IPS-11a (cell line): Measurements from ENCODE around the gene C15orf61.
A peak's percentile ranks its signal among the peaks of the same experiment; 100 is the strongest.

ENCODE experiments used
- H3K4me3 ChIP-seq: one replicate; pipeline ENCODE4 v1.5.1; 2013; ENCODE audit warnings: low read depth, low read length, control low read depth

C15orf61 gene

DNA sequence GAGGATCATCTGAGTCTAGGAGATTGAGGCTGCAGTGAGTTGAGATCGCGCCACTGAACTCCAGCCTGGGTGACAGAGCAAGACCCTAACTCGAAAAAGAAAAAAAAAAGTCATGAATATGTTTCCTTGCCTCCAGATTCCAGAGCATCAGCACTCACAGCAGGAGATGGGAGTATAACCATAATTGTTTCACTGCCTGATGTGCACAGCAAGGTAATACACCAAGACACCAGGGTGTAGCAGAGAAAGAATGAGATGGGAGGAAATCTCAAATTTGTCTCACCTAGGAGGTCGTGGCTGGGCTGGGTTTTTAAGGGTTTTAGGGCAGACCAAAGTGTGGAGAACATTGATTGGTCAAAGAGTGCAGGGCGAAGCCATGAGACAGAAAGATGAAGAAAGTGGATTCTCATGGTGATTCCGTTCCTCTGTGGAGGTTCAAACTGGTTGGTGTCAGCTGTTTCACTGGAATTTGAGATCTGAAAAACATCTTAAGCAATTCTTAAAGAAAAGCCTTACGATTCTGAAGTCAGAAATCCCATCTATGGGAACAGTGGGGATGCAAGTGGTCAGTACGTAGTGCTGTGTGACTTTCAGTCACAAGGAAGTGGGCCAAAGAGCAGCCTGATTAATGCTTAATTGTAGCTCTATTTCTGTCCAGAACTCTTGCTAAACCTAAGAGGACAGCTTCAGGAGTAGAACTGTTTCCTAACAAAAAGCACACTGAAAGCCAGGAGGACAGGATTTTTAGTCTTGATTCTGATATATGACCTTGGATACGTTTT lies 7.8 kb upstream of the C15orf61 start:
- no peak overlapping the region for H3K4me3 ChIP-seq

DNA sequence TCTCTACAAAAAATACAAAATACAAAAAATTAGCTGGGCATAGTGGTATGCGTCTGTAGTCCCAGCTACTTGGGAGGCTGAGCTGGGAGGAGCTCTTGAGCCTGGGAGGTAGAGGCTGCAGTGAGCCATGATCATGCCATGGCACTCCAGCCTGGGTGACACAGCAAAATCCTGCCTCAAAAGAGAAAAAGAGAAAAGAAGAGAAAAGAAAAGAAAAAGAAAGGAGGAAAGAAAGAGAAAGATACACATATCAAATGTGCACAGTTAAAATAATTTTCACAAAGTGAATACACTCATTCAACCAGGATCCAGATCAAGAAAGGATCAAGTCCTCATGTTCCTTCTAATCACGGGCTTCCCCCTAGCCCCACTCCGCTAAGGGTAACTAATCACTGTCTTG lies 5.8 kb upstream of the C15orf61 start:
- no peak overlapping the region for H3K4me3 ChIP-seq

DNA sequence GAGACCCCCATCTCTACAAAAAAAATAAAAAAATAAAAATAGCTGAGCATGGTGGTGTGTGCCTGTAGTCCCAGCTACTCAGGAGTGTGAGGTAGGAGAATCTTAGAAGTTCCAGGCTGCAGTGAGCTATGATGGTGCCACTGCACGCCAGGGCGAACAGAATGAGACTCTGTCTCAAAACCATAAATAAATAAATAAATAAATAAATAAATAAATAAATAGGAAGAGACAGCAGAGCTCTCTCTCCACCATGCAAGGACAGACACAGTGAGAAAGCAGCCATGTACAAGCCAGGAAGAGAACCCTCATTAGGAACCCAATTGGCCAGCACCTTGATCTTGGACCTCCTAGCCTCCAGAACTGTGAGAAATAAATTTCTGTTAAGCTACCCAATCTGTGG lies 5.4 kb upstream of the C15orf61 start:
- no peak overlapping the region for H3K4me3 ChIP-seq

DNA sequence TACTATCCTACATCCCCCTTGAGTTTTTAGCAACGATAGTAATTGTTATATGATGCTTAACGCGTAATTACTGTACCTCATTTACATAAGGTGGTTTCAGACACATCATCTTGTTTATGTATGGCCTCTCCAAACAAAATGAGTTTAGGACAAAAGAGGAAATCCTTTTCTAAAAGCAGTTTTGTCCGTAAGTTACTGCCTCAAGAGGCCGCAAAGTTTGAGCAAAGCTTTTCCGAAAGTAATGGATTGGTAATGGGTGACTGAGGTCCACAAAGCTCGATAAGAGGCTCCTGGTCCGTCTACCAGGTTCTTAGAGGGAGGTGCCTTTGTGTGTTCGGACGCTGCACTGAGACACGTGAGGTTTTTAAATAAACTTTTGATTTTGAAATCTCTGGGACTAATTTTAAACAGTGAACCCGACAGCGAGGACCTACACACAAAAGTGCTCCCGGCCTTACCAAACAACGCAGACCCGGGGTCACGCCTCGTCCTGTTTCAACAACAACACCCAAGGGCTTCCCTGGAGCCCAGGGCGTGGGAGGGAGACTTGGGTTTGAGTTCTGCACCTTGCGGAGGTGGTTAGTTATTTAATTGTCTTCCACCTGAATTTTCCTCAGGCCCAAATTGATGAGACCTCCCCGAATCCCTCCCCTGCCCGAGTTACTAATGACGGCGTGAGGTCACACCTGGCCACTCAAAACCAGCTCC lies 456 bp upstream of the C15orf61 start:
- H3K4me3 ChIP-seq = peak overlapping the region; percentile 72

DNA sequence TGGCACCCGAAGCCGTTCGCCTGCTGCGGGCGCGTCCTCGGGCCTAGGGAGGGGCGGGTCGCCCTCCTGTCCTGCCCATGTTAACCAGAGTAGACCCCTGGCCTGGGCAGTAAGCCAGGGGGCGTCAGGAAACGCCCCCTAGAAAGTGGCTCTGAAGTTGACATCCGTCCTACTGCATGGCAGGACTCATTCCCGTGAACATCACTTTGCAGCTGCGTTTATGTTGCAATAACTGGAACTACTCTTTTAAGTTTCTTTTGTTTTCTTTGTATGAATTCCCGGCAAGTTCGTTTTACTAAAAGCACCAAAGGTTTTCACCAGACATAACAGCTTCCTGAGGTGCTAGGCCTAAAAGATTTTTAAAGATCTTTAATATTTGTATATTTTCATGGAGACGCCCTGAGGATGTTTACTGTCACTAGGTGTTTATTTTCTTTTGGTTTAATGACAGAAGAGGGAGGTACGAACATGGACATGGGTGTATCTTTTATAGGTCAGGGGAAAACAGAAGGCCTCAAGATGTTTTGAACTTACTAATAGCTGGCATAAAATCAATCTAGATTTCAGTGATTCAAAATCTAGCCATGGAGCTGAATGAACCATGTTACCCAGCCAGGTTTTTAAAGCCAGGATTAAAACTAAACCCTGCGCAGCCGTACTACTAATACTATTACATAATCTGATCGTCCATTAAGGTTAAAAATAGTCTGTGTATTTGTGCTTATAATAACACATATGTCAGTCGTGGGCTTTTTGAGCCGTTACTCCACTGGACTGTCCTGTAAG lies 1.0 kb downstream of the C15orf61 start:
- H3K4me3 ChIP-seq = peak overlapping the region; percentile 72

DNA sequence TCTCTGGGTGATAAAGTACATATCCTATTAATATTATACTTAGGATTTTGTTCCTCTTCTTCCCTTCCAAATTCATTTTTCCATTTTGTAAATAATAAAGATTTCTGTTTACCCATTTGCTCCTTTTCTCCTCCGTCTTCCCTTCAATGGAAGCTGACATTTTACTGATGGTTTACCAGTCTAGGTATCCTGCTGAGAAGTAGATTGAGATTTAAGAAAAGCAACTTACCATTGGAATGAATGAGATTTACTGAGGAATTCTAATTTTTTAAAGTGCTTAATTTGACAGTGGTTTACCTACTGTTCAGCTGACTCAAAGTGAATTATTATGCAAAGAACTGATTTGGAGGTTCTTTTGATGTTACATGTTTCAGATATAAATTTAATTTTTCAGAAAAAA lies 2.4 kb downstream of the C15orf61 start:
- no peak overlapping the region for H3K4me3 ChIP-seq

DNA sequence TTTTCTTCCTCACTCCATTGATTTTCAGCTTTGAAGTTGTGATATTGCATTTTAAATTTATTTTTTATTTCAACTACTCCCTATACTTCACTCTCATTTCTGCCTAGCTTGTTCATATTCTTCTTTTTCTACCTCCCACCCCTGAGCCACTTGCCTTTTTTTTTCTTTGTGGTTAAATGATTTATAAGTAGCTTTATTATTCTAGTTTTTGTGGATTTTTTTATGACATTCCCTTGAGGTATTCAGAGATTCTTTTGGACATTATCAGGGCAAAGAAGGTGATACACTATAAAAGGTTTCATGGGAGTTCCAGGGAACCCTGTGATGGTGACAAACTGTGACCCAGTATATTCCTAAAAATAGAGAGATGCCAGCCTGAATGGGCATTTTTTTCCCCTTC lies 3.3 kb downstream of the C15orf61 start:
- H3K4me3 ChIP-seq = no peak overlapping the region

DNA sequence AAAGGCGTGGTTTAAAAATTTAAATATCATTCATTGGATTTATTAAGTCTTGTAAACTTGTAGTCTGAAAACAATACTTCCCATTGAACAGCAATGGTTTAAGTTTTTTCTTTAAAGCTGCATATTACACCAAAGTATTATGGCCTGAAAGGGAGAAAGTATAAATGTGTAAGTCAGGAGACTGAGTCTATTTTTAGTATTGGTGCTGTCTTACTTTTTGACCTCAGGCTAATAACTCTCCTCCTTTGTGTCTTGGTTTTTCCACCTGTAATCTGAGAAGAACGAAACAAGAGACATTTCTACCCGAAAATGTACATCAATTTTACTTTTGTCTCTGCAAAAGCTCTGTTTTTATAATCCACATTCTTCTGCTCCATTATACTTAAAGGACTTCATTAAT lies 7.6 kb downstream of the C15orf61 start:
- H3K4me3 ChIP-seq = no peak overlapping the region

DNA sequence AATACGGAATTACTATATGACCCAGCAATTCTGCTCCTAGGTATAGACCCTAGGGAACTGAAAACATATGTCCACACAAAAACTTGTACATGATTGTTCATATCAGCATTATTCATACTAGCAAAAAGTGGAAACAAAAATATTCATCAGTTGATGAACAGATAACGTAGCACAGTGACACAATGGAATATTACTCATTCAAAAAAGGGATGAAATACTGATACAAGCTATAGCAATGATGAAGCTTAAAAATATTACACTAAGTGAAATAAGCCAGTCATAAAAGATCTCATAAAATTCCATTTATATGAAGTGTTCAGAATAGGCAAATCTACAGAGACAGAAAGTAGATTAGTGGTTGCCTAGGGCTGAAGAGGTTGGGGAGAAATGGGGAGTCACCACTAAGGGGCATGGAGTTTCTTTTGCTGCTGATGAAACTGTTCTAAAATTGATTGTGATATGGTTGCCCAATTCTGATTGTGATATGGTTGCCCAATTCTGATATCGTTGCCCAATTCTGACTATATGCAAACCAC lies 10.5 kb downstream of the C15orf61 start:
- no peak overlapping the region for H3K4me3 ChIP-seq

DNA sequence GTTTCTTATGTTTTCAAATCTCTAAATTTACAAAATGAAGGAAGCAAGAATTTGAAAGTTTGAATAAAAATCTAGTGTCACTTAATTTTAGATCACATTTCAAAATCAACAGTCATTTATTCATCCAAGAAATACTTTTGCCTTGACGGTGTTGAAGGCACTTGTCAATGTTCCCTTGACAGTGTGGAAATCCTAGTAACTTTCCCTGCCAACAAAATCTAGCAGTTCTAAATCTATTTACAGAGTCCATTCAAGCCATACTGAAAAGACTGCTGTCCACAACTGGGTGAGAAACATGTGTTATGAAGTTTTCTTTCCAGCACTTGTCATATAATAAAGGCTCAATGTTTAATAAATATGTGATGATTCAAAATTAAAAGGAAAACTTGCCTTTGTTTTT lies 12.9 kb downstream of the C15orf61 start:
- no peak overlapping the region for H3K4me3 ChIP-seq

DNA sequence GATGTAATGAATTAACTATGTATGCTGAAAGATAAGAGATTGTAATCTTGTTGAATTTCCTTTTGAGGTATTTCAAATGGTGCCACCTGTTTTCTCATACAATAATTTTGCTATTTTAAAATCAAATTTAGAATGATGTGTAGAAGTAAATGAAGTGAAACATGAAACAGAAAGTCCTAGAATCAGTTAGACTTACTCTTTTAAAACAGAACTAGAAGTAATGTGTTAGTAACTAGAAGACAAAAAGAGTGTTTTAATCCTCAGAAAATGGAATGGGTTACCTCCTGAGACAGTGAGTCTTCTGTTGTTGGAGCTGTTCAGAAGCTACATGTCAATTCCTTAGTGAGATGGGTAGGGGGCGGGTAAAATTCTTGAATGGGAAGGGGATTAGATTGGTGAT lies 13.4 kb downstream of the C15orf61 start:
- no peak overlapping the region for H3K4me3 ChIP-seq

DNA sequence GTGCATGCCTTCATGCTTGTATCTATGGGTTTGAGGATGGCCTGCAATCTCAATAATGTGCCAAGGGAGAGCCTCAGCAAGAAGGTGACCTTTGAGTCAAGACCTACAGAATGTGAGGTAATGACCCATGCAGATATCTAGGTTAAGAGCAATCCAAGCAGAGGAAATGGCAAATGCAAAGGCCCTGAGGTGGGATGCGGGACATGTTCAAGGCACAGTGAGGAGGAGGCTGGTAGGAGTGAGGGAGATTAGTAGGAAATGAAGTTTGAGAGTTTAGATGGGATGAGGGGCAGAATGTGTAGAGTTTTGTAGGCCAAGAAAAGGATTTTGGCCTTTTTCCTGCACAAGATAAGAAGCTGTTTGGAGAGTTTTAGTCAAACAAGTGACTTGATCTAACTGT lies 16.8 kb downstream of the C15orf61 start:
- no peak overlapping the region for H3K4me3 ChIP-seq

DNA sequence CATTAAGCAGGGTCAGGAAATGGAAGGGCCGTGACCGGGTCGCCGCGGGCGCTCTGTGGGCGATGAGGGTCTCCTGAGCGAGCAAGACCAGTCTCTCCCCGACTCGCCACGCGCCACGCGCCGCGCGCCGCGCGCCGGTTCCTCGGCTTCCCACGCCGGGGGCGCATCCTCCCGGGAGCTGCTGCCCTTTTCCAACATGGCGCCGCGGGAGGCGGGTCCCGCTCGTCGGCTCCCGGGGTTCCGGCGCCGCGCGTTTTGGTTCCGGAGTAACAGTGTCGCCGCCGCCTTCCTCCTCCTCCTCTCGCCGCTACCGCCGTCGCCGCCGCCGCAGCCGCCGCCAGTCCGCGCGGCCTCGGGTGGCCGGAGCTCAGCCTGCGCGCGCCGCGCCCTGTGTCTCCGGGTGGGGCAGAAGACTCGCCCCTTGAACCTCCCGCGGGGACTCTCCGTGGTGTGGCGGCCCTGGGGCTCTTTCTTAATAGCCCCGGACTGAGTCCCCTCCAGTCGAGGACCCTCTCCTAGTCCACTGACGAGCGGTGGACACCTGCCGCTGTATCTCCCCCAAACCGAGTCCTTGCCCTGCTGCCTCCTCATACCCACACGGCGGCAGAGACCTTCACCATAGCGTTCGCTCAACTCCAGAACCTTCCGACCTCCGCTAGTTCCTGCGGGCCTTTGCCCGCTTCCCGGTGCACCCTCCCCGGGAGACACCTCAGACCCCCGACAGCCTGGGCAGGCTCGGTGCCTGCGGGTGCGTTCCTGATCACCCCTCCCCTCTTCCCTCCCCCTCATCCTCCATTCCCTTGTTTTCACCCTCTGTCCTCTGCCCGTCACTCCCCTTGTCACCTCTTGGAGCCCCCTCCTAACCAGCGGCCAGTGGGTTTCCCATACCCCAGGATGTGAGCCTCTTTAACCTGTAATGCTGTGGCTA lies 21.8 kb downstream of the C15orf61 start, which contains the start of gene MAP2K5:
MAP2K5 (plus strand) TSS at position 284 of the 928 bp plus-strand sequence; CDS start at position 917, 633 bp downstream.
- H3K4me3 ChIP-seq = peak within 1 kb of the TSS; percentile 86

DNA sequence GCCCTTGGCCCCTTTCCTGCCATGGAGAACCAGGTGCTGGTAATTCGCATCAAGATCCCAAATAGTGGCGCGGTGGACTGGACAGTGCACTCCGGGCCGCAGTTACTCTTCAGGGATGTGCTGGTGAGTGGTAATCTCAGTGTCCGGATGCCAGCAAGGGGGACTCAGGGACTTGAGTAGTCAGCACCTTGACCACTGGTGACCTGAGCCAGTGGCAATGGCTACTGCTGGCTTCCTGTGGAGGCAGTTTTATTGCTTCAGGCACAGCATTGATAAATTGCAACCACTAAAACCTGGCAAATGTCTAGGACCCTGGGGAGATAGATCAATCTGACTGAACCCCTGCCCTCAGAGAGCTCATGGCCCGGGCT lies 22.4 kb downstream of the C15orf61 start:
- H3K4me3 ChIP-seq = peak overlapping the region; percentile 86

DNA sequence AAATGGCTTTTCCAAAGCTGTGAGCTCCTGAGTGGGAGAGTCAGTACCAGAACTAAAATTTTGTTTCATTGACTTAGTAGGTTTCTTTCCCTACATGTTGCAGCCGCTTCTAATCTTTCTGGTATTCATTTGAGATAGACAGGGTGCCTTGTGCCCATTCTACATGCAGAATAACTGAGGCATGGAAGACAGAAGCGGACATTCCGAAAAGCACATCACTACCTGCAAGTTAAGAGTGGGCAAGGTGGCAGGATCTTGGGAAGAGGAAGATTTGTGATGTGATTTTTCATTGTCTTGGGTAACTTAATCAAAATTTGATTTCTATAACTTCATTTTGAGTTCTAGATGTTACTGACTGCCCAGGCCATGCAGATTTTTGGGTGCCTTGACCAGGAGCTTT lies 23.5 kb downstream of the C15orf61 start:
- no peak overlapping the region for H3K4me3 ChIP-seq

DNA sequence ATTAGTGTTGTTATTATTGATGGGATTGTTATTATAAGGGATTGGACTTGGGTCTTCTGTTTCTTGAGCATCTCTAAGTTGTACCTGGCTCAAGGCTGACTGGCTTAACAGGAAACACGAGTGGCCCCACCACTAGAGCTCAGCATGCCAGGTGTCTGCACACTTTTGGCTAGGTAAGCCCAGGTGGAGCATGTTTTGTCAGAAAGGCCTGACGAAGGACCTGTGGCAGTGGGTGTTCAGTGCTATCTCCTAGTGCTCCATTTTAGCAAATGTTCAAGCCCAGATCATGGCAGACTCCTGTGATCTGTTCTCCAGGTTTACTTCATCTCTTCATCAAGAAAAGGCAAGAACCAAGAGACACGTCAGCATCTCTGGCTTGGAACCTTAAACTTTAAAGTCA lies 24.9 kb downstream of the C15orf61 start:
- H3K4me3 ChIP-seq = no peak overlapping the region

DNA sequence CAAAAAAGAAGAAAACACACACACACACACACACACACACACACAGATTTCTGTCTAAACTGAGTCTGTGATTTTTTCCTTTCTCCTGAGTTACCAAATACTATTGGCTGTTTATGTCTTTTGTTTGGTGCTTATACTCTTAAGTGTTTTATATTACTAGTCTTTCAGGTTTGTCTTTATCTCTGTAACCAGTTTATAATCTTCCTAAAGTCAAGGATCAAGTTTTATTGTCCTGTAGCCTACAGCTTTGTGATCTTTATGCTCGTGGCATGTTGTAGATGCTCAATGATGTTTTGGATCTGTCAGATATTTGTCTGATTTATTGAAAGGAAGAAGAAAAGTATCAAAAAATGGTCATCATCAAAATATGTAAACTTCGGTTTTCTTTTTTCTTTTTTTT lies 26.1 kb downstream of the C15orf61 start:
- no peak overlapping the region for H3K4me3 ChIP-seq

DNA sequence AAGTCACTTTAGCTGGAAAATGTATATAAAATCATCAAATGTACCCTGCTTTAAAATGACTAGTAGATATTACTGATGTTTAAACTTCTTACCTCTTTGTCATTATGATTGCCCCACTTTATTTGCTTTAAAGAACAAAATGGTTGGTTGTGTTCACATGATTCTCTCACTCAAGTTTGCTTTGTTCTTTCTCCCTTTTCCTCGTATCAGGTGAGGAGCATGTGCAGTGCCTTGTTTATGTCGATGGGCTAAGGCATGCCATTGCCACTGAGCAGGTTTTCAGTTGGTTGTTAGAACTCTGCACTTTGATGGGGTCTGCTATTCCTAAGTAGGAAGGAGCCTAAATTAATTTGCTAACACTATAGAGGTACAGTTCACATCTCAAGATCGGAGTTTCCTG lies 26.9 kb downstream of the C15orf61 start:
- H3K4me3 ChIP-seq = no peak overlapping the region

DNA sequence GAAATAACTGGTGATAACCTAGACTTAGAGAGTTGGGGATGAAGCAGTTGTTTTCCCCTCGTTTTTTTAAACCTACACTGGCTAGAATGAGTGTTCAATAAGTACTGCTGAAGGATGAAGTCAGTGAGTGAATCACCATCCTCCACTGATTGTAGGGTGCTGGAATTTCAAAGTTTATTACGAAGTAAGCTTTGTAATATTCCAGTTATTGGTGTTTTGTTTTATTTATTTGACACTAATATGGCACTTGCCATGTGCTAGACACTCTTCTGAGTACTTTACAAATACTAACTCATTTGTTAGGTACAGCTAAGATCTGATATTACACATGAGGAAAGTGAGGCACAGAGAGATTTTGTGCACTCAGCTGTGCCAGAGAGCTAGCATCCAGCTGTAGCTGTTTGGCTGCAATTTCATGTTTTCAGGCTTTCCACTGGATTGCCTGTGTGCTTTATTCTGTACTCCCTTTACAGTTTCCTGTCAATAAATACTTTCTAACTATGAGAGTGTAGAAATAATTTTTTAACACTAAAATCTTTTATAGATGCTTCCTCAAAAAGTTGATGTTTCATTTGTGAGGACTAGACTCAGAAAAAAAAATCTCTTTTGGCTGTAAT lies 27.4 kb downstream of the C15orf61 start:
- no peak overlapping the region for H3K4me3 ChIP-seq
